ENCODE data around the gene PKD2L2.

DNA sequence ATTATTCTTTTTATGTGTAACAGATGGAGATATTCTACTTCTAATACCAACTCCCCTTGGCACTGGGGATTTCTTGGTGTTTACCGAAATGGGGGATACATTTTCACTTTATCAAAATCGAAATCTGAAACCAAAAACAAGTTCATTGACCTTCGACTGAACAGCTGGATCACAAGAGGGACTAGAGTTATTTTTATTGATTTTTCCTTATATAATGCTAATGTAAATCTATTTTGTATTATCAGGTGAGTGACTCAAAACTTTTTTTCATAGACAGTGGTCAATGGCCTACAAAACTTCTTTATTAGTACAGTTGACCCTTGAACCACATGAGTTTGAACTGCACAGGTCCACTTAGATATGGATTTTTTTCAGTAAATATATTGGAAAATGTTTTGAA, 10.2 kb downstream of the PKD2L2 start:
- TF ChIP-seq, protein P1, sequence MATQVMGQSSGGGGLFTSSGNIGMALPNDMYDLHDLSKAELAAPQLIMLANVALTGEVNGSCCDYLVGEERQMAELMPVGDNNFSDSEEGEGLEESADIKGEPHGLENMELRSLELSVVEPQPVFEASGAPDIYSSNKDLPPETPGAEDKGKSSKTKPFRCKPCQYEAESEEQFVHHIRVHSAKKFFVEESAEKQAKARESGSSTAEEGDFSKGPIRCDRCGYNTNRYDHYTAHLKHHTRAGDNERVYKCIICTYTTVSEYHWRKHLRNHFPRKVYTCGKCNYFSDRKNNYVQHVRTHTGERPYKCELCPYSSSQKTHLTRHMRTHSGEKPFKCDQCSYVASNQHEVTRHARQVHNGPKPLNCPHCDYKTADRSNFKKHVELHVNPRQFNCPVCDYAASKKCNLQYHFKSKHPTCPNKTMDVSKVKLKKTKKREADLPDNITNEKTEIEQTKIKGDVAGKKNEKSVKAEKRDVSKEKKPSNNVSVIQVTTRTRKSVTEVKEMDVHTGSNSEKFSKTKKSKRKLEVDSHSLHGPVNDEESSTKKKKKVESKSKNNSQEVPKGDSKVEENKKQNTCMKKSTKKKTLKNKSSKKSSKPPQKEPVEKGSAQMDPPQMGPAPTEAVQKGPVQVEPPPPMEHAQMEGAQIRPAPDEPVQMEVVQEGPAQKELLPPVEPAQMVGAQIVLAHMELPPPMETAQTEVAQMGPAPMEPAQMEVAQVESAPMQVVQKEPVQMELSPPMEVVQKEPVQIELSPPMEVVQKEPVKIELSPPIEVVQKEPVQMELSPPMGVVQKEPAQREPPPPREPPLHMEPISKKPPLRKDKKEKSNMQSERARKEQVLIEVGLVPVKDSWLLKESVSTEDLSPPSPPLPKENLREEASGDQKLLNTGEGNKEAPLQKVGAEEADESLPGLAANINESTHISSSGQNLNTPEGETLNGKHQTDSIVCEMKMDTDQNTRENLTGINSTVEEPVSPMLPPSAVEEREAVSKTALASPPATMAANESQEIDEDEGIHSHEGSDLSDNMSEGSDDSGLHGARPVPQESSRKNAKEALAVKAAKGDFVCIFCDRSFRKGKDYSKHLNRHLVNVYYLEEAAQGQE (IDR thresholded peaks at IDR 0.05; ENCODE audit: insufficient read depth in 1 of 2, low read depth in 2 of 2, low read length in 2 of 2), result no peak
- TF ChIP-seq POLR2AphosphoS5 (IDR thresholded peaks at IDR 0.05; ENCODE audit: low read depth, low read length) (no peak), SIN3A (IDR thresholded peaks at IDR 0.05; ENCODE audit: borderline replicate concordance, insufficient read depth, low read length) (no peak), TAF1 (IDR thresholded peaks at IDR 0.05; ENCODE audit: borderline replicate concordance, insufficient read depth, low read length) (no peak)
